ENCODE results near the gene CDC26.

GRCh38 chr9:113227436-113227835 is 47.9 kb downstream of the CDC26 start:
- TF ChIP-seq, protein P1, sequence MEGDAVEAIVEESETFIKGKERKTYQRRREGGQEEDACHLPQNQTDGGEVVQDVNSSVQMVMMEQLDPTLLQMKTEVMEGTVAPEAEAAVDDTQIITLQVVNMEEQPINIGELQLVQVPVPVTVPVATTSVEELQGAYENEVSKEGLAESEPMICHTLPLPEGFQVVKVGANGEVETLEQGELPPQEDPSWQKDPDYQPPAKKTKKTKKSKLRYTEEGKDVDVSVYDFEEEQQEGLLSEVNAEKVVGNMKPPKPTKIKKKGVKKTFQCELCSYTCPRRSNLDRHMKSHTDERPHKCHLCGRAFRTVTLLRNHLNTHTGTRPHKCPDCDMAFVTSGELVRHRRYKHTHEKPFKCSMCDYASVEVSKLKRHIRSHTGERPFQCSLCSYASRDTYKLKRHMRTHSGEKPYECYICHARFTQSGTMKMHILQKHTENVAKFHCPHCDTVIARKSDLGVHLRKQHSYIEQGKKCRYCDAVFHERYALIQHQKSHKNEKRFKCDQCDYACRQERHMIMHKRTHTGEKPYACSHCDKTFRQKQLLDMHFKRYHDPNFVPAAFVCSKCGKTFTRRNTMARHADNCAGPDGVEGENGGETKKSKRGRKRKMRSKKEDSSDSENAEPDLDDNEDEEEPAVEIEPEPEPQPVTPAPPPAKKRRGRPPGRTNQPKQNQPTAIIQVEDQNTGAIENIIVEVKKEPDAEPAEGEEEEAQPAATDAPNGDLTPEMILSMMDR (IDR thresholded peaks at IDR 0.05): no peak
- TF ChIP-seq POLR2A (IDR thresholded peaks at IDR 0.05) (no peak), EP300 (IDR thresholded peaks at IDR 0.05) (no peak)

Measured in tibial nerve (tissue), 4 donors.